HG03378 (cell line): ENCODE measurements around the gene ADCY4.
A peak's percentile ranks its signal among the peaks of the same experiment; 100 is the strongest.

Experiments used
- ATAC-seq: cut with Tn5 transposase; IDR thresholded peaks from one replicate; pipeline ENCODE4 v1.9.1; 2021; ENCODE audit warnings: mild to moderate bottlenecking, moderate library complexity; ENCODE audit not compliant: unreplicated experiment

Gene ADCY4

DNA sequence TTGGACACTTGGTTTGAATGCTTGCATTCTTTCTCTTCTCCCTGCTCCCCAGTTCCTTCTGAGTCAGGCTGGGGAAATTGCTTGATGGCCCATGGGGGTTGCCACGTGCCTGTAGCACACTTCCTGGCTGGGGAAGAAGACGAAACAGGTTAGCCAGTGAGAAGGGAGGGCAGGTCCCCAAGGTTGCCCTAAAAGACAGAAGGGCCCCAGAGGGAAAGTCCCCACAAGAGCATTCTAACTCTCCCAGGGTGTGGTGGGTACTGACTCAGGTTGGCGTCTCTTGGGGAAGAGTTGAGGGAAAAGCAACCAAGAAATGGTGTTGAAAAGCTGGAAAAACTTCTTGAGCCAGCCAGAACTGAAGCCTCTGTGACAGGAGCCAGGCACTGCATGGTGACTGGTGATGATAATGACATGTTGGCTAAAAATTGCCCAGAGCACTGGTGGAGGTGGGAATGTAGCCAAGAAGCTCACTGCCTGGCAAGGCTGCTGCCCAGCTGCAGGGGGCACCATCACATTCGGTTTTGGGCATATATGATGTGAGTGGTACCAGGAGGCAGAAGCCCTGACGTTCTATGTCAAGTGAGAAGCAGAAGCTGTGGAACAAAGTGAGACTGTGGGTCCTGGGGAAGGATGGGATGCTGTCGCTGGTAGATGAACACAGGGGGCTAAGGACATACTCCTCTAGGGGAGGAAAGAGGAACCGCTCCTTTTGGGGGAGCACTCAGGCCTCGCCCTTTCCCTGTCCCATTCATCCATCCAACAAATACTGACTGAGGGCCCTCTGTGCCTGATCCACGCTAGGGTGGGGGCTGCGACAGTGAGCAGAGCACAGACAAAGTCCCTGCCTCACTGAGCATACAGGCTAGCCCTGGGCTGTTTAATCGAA is 55.3 kb downstream of the ADCY4 start:
- ATAC-seq, result peak; percentile 56

DNA sequence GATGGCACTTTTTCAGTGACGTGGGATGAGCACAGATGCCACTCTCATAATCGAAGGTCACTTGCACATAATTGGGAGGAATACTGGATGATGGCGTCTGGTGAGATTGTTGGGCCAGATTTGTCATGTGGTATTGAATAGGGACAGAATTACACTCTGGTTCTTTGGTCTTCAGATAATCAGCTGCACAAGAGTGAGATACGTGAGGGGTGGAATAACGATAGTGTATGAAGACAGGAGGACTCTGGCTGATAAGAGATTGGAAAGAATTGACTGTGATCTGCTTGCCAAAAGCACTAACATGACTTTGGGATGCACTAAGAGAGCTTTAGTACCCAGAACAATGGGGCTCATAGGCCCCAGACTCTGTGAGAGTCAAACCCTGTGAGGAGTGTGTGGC is 56.4 kb downstream of the ADCY4 start:
- ATAC-seq, result no peak

DNA sequence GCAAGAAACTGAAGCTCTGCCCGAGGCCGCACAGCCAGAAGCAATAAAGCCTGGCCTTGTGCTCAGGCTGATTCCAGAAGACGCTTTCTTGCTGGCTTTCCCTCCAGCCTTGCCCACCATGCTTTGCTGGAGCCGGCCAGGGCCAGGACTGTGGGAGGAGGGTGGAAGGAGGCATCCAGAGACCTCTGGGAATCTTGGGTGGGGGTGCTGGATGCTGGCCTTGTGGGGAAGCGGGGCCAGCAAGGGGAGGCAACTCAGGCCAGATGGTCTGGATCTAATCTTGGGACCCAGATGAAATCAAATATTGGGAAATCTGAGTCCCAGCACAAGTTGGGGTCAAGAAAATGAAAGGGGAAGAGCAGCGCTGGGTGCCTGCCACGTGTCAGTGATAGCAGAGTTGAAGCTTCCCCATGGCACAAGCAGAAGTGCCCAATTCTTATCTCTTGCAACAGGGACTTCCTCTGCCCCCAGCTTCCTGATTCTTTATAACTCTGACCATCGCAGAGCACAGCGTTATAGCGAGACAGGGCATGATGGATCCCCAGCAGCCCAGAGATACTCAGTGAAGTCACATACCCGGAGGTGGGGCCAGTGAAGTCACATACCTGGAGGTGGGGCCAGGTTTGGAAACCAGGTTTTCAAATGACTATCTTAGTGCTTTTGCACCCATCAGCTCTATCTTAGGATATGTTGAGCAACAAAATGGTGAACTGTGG is 57.1 kb downstream of the ADCY4 start:
- ATAC-seq, result no peak

GRCh38 chr14:24277071-24277470 is 57.8 kb downstream of the ADCY4 start:
- no peak for ATAC-seq

DNA sequence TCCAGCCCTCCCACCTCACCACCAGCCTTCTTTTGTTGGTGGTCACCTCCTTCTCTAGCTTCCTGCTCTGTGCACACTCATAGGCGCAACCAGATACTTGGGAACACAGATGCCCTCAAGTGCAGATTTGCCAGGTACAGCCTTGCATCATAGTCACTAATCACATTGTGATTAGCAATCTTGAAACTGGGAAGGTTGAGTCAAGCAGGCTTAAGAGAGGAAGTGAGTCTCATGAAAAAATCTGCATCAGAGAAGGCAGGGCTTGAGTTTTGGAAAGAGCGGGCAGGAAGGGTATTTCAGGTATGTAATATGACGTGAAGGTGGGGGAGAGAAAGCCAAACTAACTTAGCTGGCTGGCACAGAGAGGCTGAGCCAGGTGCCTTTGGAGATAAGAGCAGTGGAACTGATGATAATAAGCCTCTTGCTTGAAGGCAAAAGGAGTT is 60.7 kb downstream of the ADCY4 start:
- peak; percentile 66 for ATAC-seq

GRCh38 chr14:24273422-24273998 is 61.4 kb downstream of the ADCY4 start:
- no peak for ATAC-seq

- ATAC-seq, result no peak
Observed at GRCh38 chr14:24272467-24272866, 62.4 kb downstream of the ADCY4 start.

- no peak for ATAC-seq
Observed at GRCh38 chr14:24271834-24272263, 63.0 kb downstream of the ADCY4 start.

- peak; percentile 66 for ATAC-seq
Observed at GRCh38 chr14:24271134-24271833, 63.6 kb downstream of the ADCY4 start, which contains the start of gene RABGGTA. Gene RABGGTA, minus strand, starts transcription at chr14:24271597. Its CDS starts 482 bp downstream, at chr14:24271115.

DNA sequence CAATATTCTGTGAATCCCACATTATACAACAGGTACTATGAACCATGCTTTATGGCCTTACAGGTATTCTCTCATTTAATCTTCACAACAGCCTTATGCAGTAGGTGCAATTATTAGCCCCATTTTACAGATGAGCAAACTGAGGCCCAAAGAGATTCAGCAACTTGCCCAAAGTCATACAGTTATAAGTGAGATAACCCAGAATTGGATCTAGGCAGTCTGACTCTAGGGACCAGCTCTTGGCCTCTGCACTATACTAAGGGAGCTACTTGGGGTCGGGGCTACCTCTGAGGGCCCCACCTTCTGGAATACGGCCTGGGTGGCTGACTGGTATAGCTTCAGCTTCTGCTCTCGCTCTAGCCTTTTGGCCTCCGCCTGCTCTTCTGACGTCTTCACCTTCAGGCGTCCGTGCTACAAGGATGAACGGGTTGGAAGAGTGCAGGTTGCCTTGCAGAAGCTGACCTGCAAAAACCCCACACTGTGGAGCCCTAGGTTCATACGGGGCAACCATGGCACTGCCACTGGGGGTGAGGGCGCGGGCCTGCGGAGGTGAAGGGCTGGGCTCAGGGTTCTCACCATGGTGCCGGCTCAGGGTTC is 64.2 kb downstream of the ADCY4 start:
- ATAC-seq, result no peak

GRCh38 chr14:24269910-24270536 is 64.8 kb downstream of the ADCY4 start:
- ATAC-seq, result no peak

DNA sequence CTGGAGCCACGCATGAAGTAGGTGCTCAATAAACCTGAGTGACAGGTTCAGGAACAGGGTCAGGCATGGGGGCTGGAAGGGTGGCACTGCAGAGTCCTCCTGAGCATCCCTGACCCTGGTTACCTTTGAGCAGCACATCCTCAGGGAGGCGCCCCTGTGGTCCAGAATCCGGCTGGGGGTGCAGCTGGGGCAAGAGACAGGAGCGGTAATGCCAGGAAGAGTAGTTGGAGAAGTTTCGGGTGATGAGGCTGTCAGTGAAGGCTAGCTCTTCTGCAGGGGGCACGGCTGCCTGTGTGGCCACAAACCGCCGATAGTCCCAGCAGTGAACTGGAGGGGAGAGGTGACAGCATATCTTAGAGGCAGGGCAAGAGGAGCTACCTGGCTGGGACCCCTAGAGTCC is 65.5 kb downstream of the ADCY4 start:
- ATAC-seq, result no peak
